ENCODE measurements around the gene MTUS2. TPM values are rescaled to one million over a fixed set of nuclear protein-coding genes. Genes with fewer than 3 reads are reported as not detected.

The MTUS2 gene
- total and polyA plus RNA-seq, 10 donors, result 0.20 to 3.2 (median 0.85) TPM

- peaks cover 0 to 7% (median 0%) of the 10 kb centered on the region in 6 donors for H3K4me1 ChIP-seq
- TF ChIP-seq POLR2AphosphoS5 (IDR thresholded peaks at IDR 0.05) (no peak), CTCF (IDR thresholded peaks at IDR 0.05 in 8 of 11, conservative IDR thresholded peaks at IDR 0.05 in 3 of 11) (no peak), POLR2A (IDR thresholded peaks at IDR 0.05) (no peak)
- intact Hi-C loops (cut with DNase I; ENCODE audit: low total_unique reads), result no loop called here
- H3K27ac ChIP-seq, result no peak overlapping the region
- WGBS, 5 donors, result 88 to 92% (median 89%) methylated on average over 5 of the region's 5 CpGs
- no peak overlapping the region for H3K4me3 ChIP-seq
- no peaks in the 10 kb centered on the region for H3K9me3 ChIP-seq
- no peaks in the 10 kb centered on the region for H3K27me3 ChIP-seq (replicated peaks in 1 of 7)
- no peak for DNase-seq
- H3K36me3 ChIP-seq, result no peaks in the 10 kb centered on the region
These were observed 201.6 kb downstream of the MTUS2 start for GRCh38 chr13:29021717-29022116.

- TF ChIP-seq POLR2A (IDR thresholded peaks at IDR 0.05), result no peak
- TF ChIP-seq POLR2AphosphoS5 (IDR thresholded peaks at IDR 0.05), result no peak
- TF ChIP-seq CTCF (IDR thresholded peaks at IDR 0.05 in 8 of 11, conservative IDR thresholded peaks at IDR 0.05 in 3 of 11), result no peak
- Histone ChIP-seq H3K4me3 (no peak overlapping the region), H3K27me3 (replicated peaks in 1 of 7) (no peaks in the 10 kb centered on the region), H3K27ac (no peak overlapping the region), H3K4me1 (peaks cover 0 to 7% (median 0%) of the 10 kb centered on the region in 6 donors), H3K36me3 (no peaks in the 10 kb centered on the region), H3K9me3 (peaks cover 0 to 4% (median 0%) of the 10 kb centered on the region in 8 donors)
- 83 to 95% (median 85%) methylated on average over 4 of the region's 4 CpGs for WGBS, 5 donors
- intact Hi-C loops (cut with DNase I; ENCODE audit: low total_unique reads), result no loop called here
- DNase-seq, result no peak
These were observed 202.3 kb downstream of the MTUS2 start for GRCh38 chr13:29022410-29022809.

- Histone ChIP-seq H3K36me3 (no peaks in the 10 kb centered on the region), H3K27me3 (replicated peaks in 1 of 7) (no peaks in the 10 kb centered on the region), H3K9me3 (peaks cover 0 to 10% (median 0%) of the 10 kb centered on the region in 8 donors), H3K4me1 (peaks cover 0 to 7% (median 0%) of the 10 kb centered on the region in 6 donors), H3K27ac (no peak overlapping the region), H3K4me3 (no peak overlapping the region)
- no peak for DNase-seq
- intact Hi-C loops (cut with DNase I; ENCODE audit: low total_unique reads), result no loop called here
- TF ChIP-seq CTCF (IDR thresholded peaks at IDR 0.05 in 8 of 11, conservative IDR thresholded peaks at IDR 0.05 in 3 of 11) (no peak), POLR2A (IDR thresholded peaks at IDR 0.05) (no peak), POLR2AphosphoS5 (IDR thresholded peaks at IDR 0.05) (no peak)
- WGBS, 5 donors, result 74 to 85% (median 81%) methylated on average over 3 of the region's 3 CpGs
These were observed 202.8 kb downstream of the MTUS2 start for GRCh38 chr13:29022968-29023367.

GRCh38 chr13:29024783-29025182 lies 204.6 kb downstream of the MTUS2 start:
- DNase-seq, result no peak
- peaks cover 0 to 10% (median 0%) of the 10 kb centered on the region in 8 donors for H3K9me3 ChIP-seq
- TF ChIP-seq POLR2A (IDR thresholded peaks at IDR 0.05) (no peak), POLR2AphosphoS5 (IDR thresholded peaks at IDR 0.05) (no peak)
- no peaks in the 10 kb centered on the region for H3K36me3 ChIP-seq
- intact Hi-C loops (cut with DNase I; ENCODE audit: low total_unique reads), result no loop called here
- 84 to 86% (median 85%) methylated on average over 8 of the region's 8 CpGs for WGBS, 5 donors
- H3K27me3 ChIP-seq (replicated peaks in 1 of 7), result no peaks in the 10 kb centered on the region
- no peak overlapping the region for H3K4me3 ChIP-seq
- H3K27ac ChIP-seq, result no peak overlapping the region
- H3K4me1 ChIP-seq, result peaks cover 0 to 7% (median 0%) of the 10 kb centered on the region in 6 donors

GRCh38 chr13:29028868-29029267 lies 208.7 kb downstream of the MTUS2 start:
- Histone ChIP-seq H3K27ac (no peak overlapping the region), H3K36me3 (no peaks in the 10 kb centered on the region), H3K27me3 (replicated peaks in 1 of 7) (no peaks in the 10 kb centered on the region), H3K4me1 (no peaks in the 10 kb centered on the region), H3K4me3 (no peak overlapping the region), H3K9me3 (peaks cover 0 to 10% (median 0%) of the 10 kb centered on the region in 8 donors)
- DNase-seq, result no peak
- TF ChIP-seq CTCF (IDR thresholded peaks at IDR 0.05 in 8 of 11, conservative IDR thresholded peaks at IDR 0.05 in 3 of 11) (no peak), POLR2AphosphoS5 (IDR thresholded peaks at IDR 0.05) (no peak), POLR2A (IDR thresholded peaks at IDR 0.05) (no peak)
- WGBS, 5 donors, result 88 to 93% (median 92%) methylated on average over 2 to 5 of the region's 5 CpGs
- intact Hi-C loops (cut with DNase I; ENCODE audit: low total_unique reads), result no loop called here
